SK-N-MC (cell line): ENCODE measurements around the gene ABCB8.

ENCODE experiments used
- DNase-seq: peaks from one replicate; pipeline ENCODE4 v3.0.0-alpha.2; 2011; ENCODE audit warnings: low read depth, low spot score
- H3K27ac ChIP-seq: fragments of 200-600 bp; sonication (generic); 2 replicates; pipeline ENCODE4 v1.5.1; 2016; ENCODE audit warnings: mixed run types
- H3K36me3 ChIP-seq: fragments of 200-600 bp; sonication (generic); 2 replicates; pipeline ENCODE4 v1.6.1; 2017; ENCODE audit warnings: antibody characterized with exemption, low read length, mixed read lengths; ENCODE audit not compliant: insufficient read depth
- H3K4me3 ChIP-seq: fragments of 200-600 bp; sonication (generic); 2 replicates; pipeline ENCODE4 v1.5.1; 2016
- H3K9ac ChIP-seq: fragments of 200-600 bp; sonication (generic); 2 replicates; pipeline ENCODE4 v1.8.0; 2017; ENCODE audit warnings: mixed run types, mixed read lengths; ENCODE audit not compliant: insufficient read length
- H3K9me3 ChIP-seq: fragments of 200-600 bp; sonication (generic); 2 replicates; pipeline ENCODE4 v1.6.1; 2017; ENCODE audit warnings: low read depth, mild to moderate bottlenecking, antibody characterized with exemption, low read length, moderate library complexity, mixed read lengths
- EZH2 ChIP-seq: fragments of 200-600 bp; sonication (generic); IDR thresholded peaks from one replicate; pipeline ENCODE4 v1.6.1; 2017; ENCODE audit warnings: antibody characterized with exemption
- FOXP2 ChIP-seq: optimal IDR thresholded peaks from 2 replicates; pipeline ENCODE3; 2011; ENCODE audit warnings: mild to moderate bottlenecking, moderate library complexity; ENCODE audit not compliant: insufficient read depth; ENCODE audit errors: extremely low read length, control extremely low read depth
- POLR2AphosphoS5 ChIP-seq: IDR thresholded peaks from 2 replicates; pipeline ENCODE4 v1.6.1; 2012; ENCODE audit warnings: mild to moderate bottlenecking, low read depth, low read length, borderline replicate concordance

The ABCB8 gene

GRCh38 chr7:151080067-151080521 is 51.8 kb downstream of the ABCB8 start:
- peak overlapping the region; percentile 97 for H3K4me3 ChIP-seq
- TF ChIP-seq POLR2AphosphoS5 (no peak), FOXP2 (no peak), EZH2 (no peak)
- no peak for DNase-seq
- peak overlapping the region; percentile 83 for H3K27ac ChIP-seq
- H3K9ac ChIP-seq: peak overlapping the region; percentile 97
- H3K36me3 ChIP-seq: peaks cover 9% of the 10 kb centered on the region; the same call in 1 of the 2 replicates
- no peaks in the 10 kb centered on the region for H3K9me3 ChIP-seq

- Histone ChIP-seq H3K27ac (peak within 1 kb of the TSS; percentile 83), H3K36me3 (peaks cover 7% of the 10 kb centered on the region; the same call in 1 of the 2 replicates), H3K4me3 (peak within 1 kb of the TSS; percentile 97), H3K9ac (peak within 1 kb of the TSS; percentile 97), H3K9me3 (no peaks in the 10 kb centered on the region)
- TF ChIP-seq FOXP2 (peak; percentile 67), EZH2 (no peak), POLR2AphosphoS5 (peak; percentile 92)
- no peak for DNase-seq
Observed at GRCh38 chr7:151080522-151081169, 52.4 kb downstream of the ABCB8 start, which contains the start of gene FASTK. TSS of gene FASTK (minus strand) at chr7:151080809. CDS start at chr7:151080766, 43 bp downstream.

DNA sequence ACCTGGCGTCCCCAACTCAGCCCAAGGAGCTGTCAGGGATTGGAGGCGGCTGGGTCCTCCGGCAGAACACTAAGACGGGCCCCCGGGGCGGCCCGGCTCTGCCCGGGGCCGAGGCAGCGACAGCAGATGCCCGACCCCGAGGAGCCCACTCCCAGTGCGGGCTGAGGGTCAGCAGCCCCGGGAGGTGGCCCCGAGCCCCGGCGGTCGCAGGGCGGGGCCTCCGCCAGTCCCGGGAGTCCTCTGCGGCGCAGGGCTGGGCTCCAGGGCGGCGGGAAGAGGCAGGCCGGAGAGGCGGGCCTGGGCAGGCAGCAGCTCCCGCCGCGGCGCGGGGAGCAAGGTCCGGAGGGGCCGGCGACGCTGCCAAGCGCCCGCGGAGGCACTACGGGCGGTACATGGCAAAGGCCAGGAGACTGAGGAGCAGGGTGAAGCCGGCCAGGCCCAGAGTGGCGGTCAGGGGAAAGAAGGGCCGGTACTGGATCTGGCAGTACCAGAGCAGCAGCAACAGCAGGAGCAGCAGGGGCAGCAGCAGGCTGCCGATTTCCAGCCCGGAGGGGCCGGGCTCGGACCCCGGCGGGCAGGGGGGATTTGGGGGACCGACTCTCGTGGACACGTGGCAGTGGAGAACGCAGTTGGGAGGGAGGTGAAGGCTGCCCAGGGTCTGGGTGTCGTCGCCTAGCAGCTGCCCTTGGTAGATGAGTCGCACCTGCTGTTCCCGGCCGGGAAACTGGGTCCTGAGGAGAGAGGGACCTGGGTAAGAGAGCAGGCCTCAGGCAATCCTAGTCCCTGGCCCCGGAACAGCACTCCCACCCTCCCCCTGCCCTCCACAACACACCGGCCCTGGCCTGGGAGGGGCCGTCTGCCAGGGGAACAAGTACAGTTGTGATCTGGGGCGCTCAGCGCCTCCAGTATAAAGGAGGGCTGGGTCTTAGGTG is 53.2 kb downstream of the ABCB8 start:
- no peak for DNase-seq
- H3K36me3 ChIP-seq: no peaks in the 10 kb centered on the region; the same call in 1 of the 2 replicates
- peak overlapping the region; percentile 97 for H3K9ac ChIP-seq
- H3K4me3 ChIP-seq: peak overlapping the region; percentile 97
- TF ChIP-seq FOXP2 (no peak), EZH2 (no peak), POLR2AphosphoS5 (no peak)
- H3K9me3 ChIP-seq: no peaks in the 10 kb centered on the region
- H3K27ac ChIP-seq: peak overlapping the region; percentile 83

GRCh38 chr7:151082141-151083070 is 54.2 kb downstream of the ABCB8 start:
- peak overlapping the region; percentile 4 for H3K27ac ChIP-seq
- no peaks in the 10 kb centered on the region for H3K36me3 ChIP-seq
- H3K9me3 ChIP-seq: no peaks in the 10 kb centered on the region
- peak overlapping the region; percentile 97 for H3K9ac ChIP-seq
- no peak for DNase-seq
- H3K4me3 ChIP-seq: peak overlapping the region; percentile 97
- TF ChIP-seq FOXP2 (no peak), EZH2 (no peak), POLR2AphosphoS5 (no peak)

- peak within 1 kb of the TSS; percentile 97 for H3K4me3 ChIP-seq
- H3K9ac ChIP-seq: peak within 1 kb of the TSS; percentile 81
- H3K27ac ChIP-seq: peak within 1 kb of the TSS; percentile 4
- DNase-seq: no peak
- H3K36me3 ChIP-seq: no peaks in the 10 kb centered on the region
- TF ChIP-seq POLR2AphosphoS5 (peak; percentile 49; the same call in 1 of the 2 replicates), EZH2 (no peak), FOXP2 (no peak)
- no peaks in the 10 kb centered on the region for H3K9me3 ChIP-seq
Observed at GRCh38 chr7:151083071-151083823, 55.0 kb downstream of the ABCB8 start, which contains the start of gene TMUB1. TSS of gene TMUB1 (minus strand) at chr7:151083493. CDS start at chr7:151082563, 930 bp downstream.

- no peak for DNase-seq
- no peaks in the 10 kb centered on the region for H3K36me3 ChIP-seq
- no peaks in the 10 kb centered on the region for H3K9me3 ChIP-seq
- H3K27ac ChIP-seq: no peak overlapping the region
- peak overlapping the region; percentile 97 for H3K4me3 ChIP-seq
- TF ChIP-seq POLR2AphosphoS5: no peak
- TF ChIP-seq EZH2: no peak
- no peak overlapping the region for H3K9ac ChIP-seq
Observed at GRCh38 chr7:151083824-151084160, 55.5 kb downstream of the ABCB8 start.

GRCh38 chr7:151085329-151085690 is 57.1 kb downstream of the ABCB8 start:
- Histone ChIP-seq H3K27ac (no peak overlapping the region), H3K4me3 (no peak overlapping the region; the same call in 1 of the 2 replicates), H3K36me3 (no peaks in the 10 kb centered on the region), H3K9me3 (no peaks in the 10 kb centered on the region), H3K9ac (no peak overlapping the region)
- no peak for DNase-seq
- TF ChIP-seq POLR2AphosphoS5: no peak
- TF ChIP-seq FOXP2: no peak
- TF ChIP-seq EZH2: no peak
